Measurements from ENCODE around the gene ZNF638. TPM values are rescaled to one million over a fixed set of nuclear protein-coding genes. Genes with fewer than 3 reads are reported as not detected.

The ZNF638 gene
- total and polyA plus RNA-seq, 9 of the 15 experiments (the other 6 are each of a cell fraction or from before 2014, with no cell fraction given) = 53.3 to 165 (median 98.8) TPM

GRCh38 chr2:71455011-71455740 is 123.6 kb downstream of the ZNF638 start:
- in situ Hi-C loops (cut with MboI) = no loop called here
- no peak overlapping the region for H3K27ac ChIP-seq (ENCODE audit: extremely low read depth, low read depth, low read length)
- no peaks in the 10 kb centered on the region for H3K36me3 ChIP-seq (ENCODE audit: control insufficient read depth, insufficient read depth, low read length)
- no peaks in the 10 kb centered on the region for H3K9me3 ChIP-seq (replicated peaks; ENCODE audit: control insufficient read depth, insufficient read depth, low read depth, low read length)
- H3K27me3 ChIP-seq (ENCODE audit: control insufficient read depth in 2 of 2, insufficient read depth in 2 of 2, low read length in 2 of 2) = no peaks in the 10 kb centered on the region
- no peaks in the 10 kb centered on the region for H3K79me2 ChIP-seq (ENCODE audit: control insufficient read depth, insufficient read depth, low read length)
- ATAC-seq = no peak
- no peak for FAIRE-seq
- H3K4me2 ChIP-seq (ENCODE audit: insufficient read depth, low read length) = no peak overlapping the region
- peaks cover 23 to 36% of the 10 kb centered on the region in 2 experiments for H3K4me1 ChIP-seq (replicated peaks in 1 of 2; ENCODE audit: control insufficient read depth in 2 of 2, insufficient read depth in 2 of 2, low read length in 2 of 2)
- 72% methylated on average over 7 of the region's 8 CpGs for whole genome bisulfite sequencing (ENCODE audit: insufficient coverage, low coverage, missing lambda C conversion rate)
- no peak overlapping the region for H2AFZ ChIP-seq (ENCODE audit: low read depth, low read length)
- ChIA-PET POLR2A (interaction anchor here (0.7 to 1.4 kb wide), 5 partner anchors 9 to 1042 kb away, joined by 3 read pairs; no protein-coding TSS in a partner anchor), CTCF (ENCODE audit: low intra/inter-chr PET ratio) (no interaction called here)
- intact Hi-C loops (cut with micrococcal nuclease) = no loop called here
- BruUV-seq (replicated peaks) = TSS peak; percentile 39
- no peaks in the 10 kb centered on the region; the same call in 1 of the 2 replicates for H4K20me1 ChIP-seq (replicated peaks; ENCODE audit: control insufficient read depth, insufficient read depth, low read length)
- no peak for DNase-seq (ENCODE audit: extremely low read depth in 1 of 4, low spot score in 3 of 4)
- no peak overlapping the region for H3K4me3 ChIP-seq
- 0 out of 4 replicates have a peak overlapping the region, but pooled peaks of 1 of the 2 experiments have one; percentile 36 for H3K9ac ChIP-seq (ENCODE audit: insufficient read depth in 1 of 2, low read depth in 2 of 2, low read length in 2 of 2)
- no peaks in the 10 kb centered on the region for H3K9me1 ChIP-seq (ENCODE audit: control insufficient read depth, insufficient read depth, low read length)
- TF ChIP-seq ZNF134 (CRISPR knock-in tag; conservative IDR thresholded peaks at IDR 0.05) = no peak
- TF ChIP-seq HNRNPUL1 (IDR thresholded peaks at IDR 0.05; ENCODE audit: low read length) = no peak
- no peak for TF ChIP-seq SMAD2 (IDR thresholded peaks at IDR 0.05; ENCODE audit: low read depth, low read length)
- no peak for TF ChIP-seq HNRNPK (IDR thresholded peaks at IDR 0.05; ENCODE audit: low read depth, low read length, poor library complexity, severe bottlenecking)
- no peak for TF ChIP-seq POLR2AphosphoS2 (IDR thresholded peaks at IDR 0.05; ENCODE audit: low read length)
- TF ChIP-seq ZBTB40 (IDR thresholded peaks at IDR 0.05) = no peak
- no peak for TF ChIP-seq ZBTB40 (CRISPR knock-in tag; IDR thresholded peaks at IDR 0.05)
- no peak for TF ChIP-seq DNMT1 (IDR thresholded peaks at IDR 0.05)
- no peak for TF ChIP-seq HIVEP1 (CRISPR knock-in tag; IDR thresholded peaks at IDR 0.05)
- no peak for TF ChIP-seq ZZZ3 (IDR thresholded peaks at IDR 0.05)
- TF ChIP-seq ZNF589 (CRISPR knock-in tag; IDR thresholded peaks at IDR 0.05; ENCODE audit: low read depth) = no peak
- no peak for TF ChIP-seq CTCF (IDR thresholded peaks at IDR 0.05 in 2 of 3, conservative IDR thresholded peaks at IDR 0.05 in 1 of 3; ENCODE audit: insufficient read depth in 2 of 3, low read depth in 1 of 3, low read length in 3 of 3)

Measured in K562 (cell line).